ENCODE data around the gene CYREN. TPM values are rescaled to one million over a fixed set of nuclear protein-coding genes. Genes with fewer than 3 reads are reported as not detected.
"Not testable (repeated sequence)": the region's sequence is repeated elsewhere in the genome, so short reads cannot be mapped to it uniquely, and the experiment has no call there.

Gene CYREN
- total RNA-seq, 1 donor from 2014 or later = 39.6 TPM

DNA sequence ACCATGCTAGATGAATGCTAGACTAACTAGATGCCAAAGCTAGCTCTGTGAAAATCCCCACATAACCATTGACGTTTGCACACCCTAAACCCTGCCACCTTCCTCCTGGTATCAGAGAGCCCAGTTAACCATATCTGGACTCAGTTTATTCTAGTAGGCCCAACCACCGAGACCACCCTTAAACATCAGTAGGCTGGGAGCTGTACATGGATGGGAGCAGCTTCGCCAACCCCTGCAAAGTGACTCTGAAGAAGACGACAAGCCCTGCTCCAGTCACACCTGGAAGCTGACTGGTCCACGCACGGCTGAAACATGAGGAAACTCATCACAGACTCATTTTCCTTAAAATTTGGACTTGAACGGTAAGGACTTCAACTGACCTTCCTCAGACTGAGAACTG lies 4.4 kb upstream of the CYREN start:
- peaks cover 5% of the 10 kb centered on the region for H3K4me1 ChIP-seq
- peaks cover 7% of the 10 kb centered on the region for H3K36me3 ChIP-seq
- TF ChIP-seq, protein P1, sequence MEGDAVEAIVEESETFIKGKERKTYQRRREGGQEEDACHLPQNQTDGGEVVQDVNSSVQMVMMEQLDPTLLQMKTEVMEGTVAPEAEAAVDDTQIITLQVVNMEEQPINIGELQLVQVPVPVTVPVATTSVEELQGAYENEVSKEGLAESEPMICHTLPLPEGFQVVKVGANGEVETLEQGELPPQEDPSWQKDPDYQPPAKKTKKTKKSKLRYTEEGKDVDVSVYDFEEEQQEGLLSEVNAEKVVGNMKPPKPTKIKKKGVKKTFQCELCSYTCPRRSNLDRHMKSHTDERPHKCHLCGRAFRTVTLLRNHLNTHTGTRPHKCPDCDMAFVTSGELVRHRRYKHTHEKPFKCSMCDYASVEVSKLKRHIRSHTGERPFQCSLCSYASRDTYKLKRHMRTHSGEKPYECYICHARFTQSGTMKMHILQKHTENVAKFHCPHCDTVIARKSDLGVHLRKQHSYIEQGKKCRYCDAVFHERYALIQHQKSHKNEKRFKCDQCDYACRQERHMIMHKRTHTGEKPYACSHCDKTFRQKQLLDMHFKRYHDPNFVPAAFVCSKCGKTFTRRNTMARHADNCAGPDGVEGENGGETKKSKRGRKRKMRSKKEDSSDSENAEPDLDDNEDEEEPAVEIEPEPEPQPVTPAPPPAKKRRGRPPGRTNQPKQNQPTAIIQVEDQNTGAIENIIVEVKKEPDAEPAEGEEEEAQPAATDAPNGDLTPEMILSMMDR (IDR thresholded peaks at IDR 0.05) = no peak
- no peaks in the 10 kb centered on the region for H3K27me3 ChIP-seq (ENCODE audit: low read depth)
- DNase-seq (no peak), ATAC-seq (no peak)
- H3K9me3 ChIP-seq = peaks cover 6% of the 10 kb centered on the region
- no peak overlapping the region for H3K4me3 ChIP-seq
- intact Hi-C loops (cut with DNase I) = no loop called here
- no peak overlapping the region for H3K27ac ChIP-seq

DNA sequence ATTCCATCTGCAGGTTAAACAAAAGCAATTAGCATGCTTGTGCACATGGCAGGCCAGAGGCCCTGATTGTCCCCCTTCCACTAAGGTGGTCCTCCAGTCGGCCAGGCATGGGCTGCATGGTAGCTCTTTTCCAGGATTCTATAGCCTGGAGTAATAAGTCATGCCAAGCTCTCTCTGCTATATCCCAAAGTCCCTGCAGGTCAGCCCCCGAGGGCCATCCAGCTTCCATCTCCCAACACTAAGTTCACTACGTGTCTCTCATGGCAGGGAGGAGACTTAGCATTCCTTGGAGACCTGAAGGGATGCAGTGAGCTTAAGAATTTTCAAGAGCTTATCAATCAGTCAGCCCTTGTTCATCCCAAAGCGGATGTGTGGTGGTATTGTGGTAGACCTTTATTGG lies 3.4 kb upstream of the CYREN start:
- intact Hi-C loops (cut with DNase I); H3K4me3 ChIP-seq; DNase-seq; H3K36me3 ChIP-seq; H3K9me3 ChIP-seq; ATAC-seq; H3K27ac ChIP-seq; H3K27me3 ChIP-seq (ENCODE audit: low read depth): not testable (repeated sequence)
- H3K4me1 ChIP-seq = peaks cover 15% of the 10 kb centered on the region

DNA sequence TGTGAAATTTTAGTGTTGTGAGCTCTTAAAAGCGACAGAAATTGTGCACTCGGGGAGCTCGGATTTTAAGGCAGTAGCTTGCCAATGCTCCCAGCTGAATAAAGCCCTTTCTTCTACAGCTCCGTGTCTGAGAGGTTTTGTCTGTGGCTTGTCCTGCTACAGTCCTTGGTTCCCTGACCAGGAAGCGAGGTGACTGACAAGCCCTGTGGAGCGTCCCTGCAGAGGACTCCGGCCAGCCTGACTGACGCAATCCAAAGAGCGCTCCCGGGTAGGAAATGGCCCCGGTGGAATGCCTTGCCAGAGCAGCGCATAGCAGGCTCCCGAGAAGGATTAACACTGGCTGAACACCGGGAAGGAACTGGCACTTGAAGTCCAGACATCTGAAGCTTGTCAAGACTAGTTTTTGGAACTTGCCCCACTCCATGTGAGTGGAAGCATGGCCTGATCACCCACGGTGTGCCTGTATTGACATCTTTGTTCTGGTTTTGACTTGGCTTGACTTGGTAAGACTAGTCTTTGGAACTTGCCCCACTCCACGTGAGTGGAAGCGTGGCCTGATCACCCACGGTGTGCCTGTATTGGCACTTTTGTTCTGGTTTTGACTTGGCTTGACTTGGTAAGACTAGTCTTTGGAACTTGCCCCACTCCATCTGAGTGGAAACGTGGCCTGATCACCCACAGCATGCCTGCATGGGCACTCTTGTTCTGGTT lies 1.2 kb upstream of the CYREN start:
- H3K4me1 ChIP-seq = peaks cover 36% of the 10 kb centered on the region
- not testable (repeated sequence) for DNase-seq
- peak overlapping the region; percentile 77 for H3K4me3 ChIP-seq

DNA sequence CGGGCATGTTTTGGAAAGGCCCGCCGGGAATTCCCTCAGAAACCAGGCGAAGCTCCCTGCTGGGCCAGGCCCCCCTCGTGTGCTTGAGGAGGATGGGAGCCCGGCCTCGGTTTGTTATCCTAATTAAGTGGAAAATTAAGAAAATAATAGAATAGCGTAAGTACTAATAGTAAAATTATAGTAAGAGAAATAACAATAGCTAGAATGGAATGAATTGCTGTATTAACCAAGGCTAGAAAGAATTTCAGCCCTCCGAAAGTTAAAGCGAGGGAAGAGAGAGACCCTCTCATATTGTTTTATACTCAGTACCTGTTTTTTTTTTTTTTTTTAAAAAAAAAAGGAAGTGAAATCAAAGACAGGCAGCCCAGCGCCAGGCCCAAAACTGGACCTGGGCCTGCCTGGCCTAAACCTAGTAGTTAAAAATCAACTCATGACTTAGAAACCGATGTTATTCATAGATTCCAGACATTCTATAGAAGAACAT lies 533 bp upstream of the CYREN start:
- ATAC-seq; H3K9me3 ChIP-seq; intact Hi-C loops (cut with DNase I); H3K27me3 ChIP-seq (ENCODE audit: low read depth); DNase-seq: not testable (repeated sequence)
- peak overlapping the region; percentile 77 for H3K4me3 ChIP-seq
- peak overlapping the region; percentile 94 for H3K27ac ChIP-seq
- H3K4me1 ChIP-seq = peaks cover 40% of the 10 kb centered on the region
- peaks cover 26% of the 10 kb centered on the region for H3K36me3 ChIP-seq

More for the DNA sequence above, 1.2 kb upstream of the CYREN start:
- H3K27me3 ChIP-seq (ENCODE audit: low read depth); intact Hi-C loops (cut with DNase I); H3K9me3 ChIP-seq; ATAC-seq: not testable (repeated sequence)
- H3K27ac ChIP-seq = peak overlapping the region; percentile 94
- peaks cover 21% of the 10 kb centered on the region for H3K36me3 ChIP-seq

DNA sequence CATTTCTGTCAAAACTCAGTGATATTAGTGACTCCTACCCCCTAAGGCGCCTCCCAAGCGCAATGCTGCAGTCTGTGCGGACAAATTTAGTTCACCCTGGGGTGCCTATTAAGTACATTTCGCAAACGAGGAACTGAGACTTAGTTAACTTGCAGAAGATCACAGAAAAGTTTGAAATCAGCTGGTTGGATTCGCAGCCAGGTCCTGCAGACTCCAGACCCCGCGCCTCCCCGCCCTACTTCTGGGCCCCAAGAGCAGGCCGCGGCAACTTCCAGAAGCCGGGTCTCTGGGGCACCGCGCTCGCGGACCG lies 588 bp downstream of the CYREN start:
- DNase-seq (no peak), ATAC-seq (no peak)
- no peaks in the 10 kb centered on the region for H3K9me3 ChIP-seq
- H3K27ac ChIP-seq = peak overlapping the region; percentile 94
- H3K4me3 ChIP-seq = peak overlapping the region; percentile 77
- TF ChIP-seq, protein P1 (IDR thresholded peaks at IDR 0.05) = no peak
- H3K4me1 ChIP-seq = peaks cover 50% of the 10 kb centered on the region
- H3K27me3 ChIP-seq (ENCODE audit: low read depth) = no peaks in the 10 kb centered on the region
- intact Hi-C loops (cut with DNase I) = no loop called here
- peaks cover 35% of the 10 kb centered on the region for H3K36me3 ChIP-seq

DNA sequence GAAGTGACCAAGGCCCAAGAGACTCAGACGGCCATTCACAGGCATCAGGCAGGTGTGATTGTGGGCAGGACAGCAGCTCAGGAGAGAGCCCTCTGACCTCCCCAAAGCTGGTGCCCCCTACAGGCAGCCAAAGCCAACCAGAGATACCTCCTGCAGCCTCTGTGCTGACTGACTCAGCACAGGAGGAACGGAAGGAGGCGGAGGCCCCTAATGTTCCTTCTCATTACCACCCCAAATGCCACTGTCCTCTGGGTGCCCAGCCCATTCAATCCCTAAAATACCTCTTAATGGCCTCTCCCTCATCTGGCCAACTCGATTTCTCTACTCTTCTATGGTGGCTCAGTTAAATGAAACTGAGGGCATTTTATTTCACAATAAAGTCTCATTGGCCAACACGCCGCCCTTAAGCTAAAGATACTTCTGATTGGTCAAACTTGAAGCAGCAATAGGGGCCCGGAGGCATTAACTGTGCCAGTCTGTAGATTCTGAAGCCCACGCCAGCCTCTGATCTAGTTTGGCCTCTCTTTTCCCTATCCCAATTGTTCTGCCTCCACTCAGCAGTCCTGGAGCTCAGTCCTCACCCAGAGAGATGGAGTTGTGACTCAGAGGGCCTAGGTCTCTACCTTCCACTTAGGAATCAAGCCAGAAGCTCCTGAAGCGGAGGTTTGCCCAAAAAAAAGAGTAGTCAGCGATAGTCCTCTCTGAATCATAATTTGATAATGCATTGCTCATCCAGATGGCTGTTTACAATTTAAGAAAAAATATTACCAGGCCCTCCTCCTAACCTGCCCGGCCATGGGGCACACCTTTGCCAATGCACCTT lies 1.2 kb downstream of the CYREN start:
- TF ChIP-seq, protein P1 (IDR thresholded peaks at IDR 0.05) = peak; percentile 42
- ATAC-seq = peak in 1 of 2 donors; percentile 5
- DNase-seq = no peak
- Histone ChIP-seq H3K27ac (peak overlapping the region; percentile 94), H3K9me3 (no peaks in the 10 kb centered on the region), H3K27me3 (ENCODE audit: low read depth) (no peaks in the 10 kb centered on the region), H3K36me3 (peaks cover 40% of the 10 kb centered on the region), H3K4me3 (peak overlapping the region; percentile 77), H3K4me1 (peaks cover 56% of the 10 kb centered on the region)
- intact Hi-C loops (cut with DNase I) = no loop called here

All from lower lobe of right lung (tissue), 2 donors.